K562 (cell line): ENCODE data around the gene TPCN1. TPM values are rescaled to one million over a fixed set of nuclear protein-coding genes. Genes with fewer than 3 reads are reported as not detected.
A peak's percentile ranks its signal among the peaks of the same experiment; 100 is the strongest.

Source experiments
- CHD1 ChIP-seq: fragments of 200-600 bp; sonication (generic); IDR thresholded peaks from one replicate; pipeline ENCODE4 v1.6.1; 2012; ENCODE audit warnings: mild to moderate bottlenecking, moderate library complexity, low read length, inconsistent platforms
- CTCF ChIP-seq, 3 experiments: IDR thresholded peaks in 2 of 3; conservative IDR thresholded peaks in 1 of 3; 2 replicates each; pipeline ENCODE4 v1.5.1; 2011 to 2012; ENCODE audit warnings: low read length in 3 of 3, mild to moderate bottlenecking in 3 of 3, control low read depth in 2 of 3, improper control_type of control experiment in 1 of 3, inconsistent platforms in 1 of 3, low read depth in 1 of 3, mixed read lengths in 1 of 3, moderate library complexity in 1 of 3; ENCODE audit not compliant: insufficient read depth in 2 of 3
- FOXK1 ChIP-seq: sonication (generic); formaldehyde crosslinking; IDR thresholded peaks from 2 replicates; pipeline ENCODE4 v1.8.0; 2022; ENCODE audit warnings: missing genetic modification reagents, mild to moderate bottlenecking, borderline replicate concordance
- GATAD2A ChIP-seq: fragments of 450-650 bp; IDR thresholded peaks from 2 replicates; pipeline ENCODE4 v1.6.1; 2017
- HBP1 ChIP-seq: fragments of 450-650 bp; formaldehyde crosslinking; IDR thresholded peaks from 2 replicates; pipeline ENCODE4 v1.4.0; 2022; ENCODE audit warnings: missing genetic modification characterization
- HMG20A ChIP-seq: fragments of 450-650 bp; formaldehyde crosslinking; conservative IDR thresholded peaks from 2 replicates; pipeline ENCODE4 v1.4.0; 2020; ENCODE audit warnings: mild to moderate bottlenecking, mixed read lengths
- ID3 ChIP-seq, 2 experiments: fragments of 250-450 bp in 1 of 2; fragments of 450-650 bp in 1 of 2; sonication (Bioruptor Pico) in 1 of 2; IDR thresholded peaks; 2 replicates each; pipeline versions ENCODE4 v1.6.1 to v1.8.0; 2016 to 2021; ENCODE audit warnings: mild to moderate bottlenecking in 2 of 2, moderate library complexity in 2 of 2, missing compliant biosample characterization in 1 of 2, missing genetic modification characterization in 1 of 2
- KHSRP ChIP-seq: fragments of 450-650 bp; IDR thresholded peaks from 2 replicates; pipeline ENCODE4 v1.6.1; 2017
- MEF2A ChIP-seq: IDR thresholded peaks from 2 replicates; pipeline ENCODE4 v1.6.1; 2011; ENCODE audit warnings: low read depth, mild to moderate bottlenecking, low read length, moderate library complexity; ENCODE audit not compliant: control insufficient read depth
- MEF2D ChIP-seq: conservative IDR thresholded peaks from 2 replicates; pipeline ENCODE4 v1.6.1; 2016; ENCODE audit warnings: low read depth, missing genetic modification characterization, missing compliant biosample characterization
- NRF1 ChIP-seq, 2 experiments: fragments of 450-650 bp; IDR thresholded peaks in 1 of 2; conservative IDR thresholded peaks in 1 of 2; 2 replicates each; pipeline ENCODE4 v1.6.1; 2014; ENCODE audit warnings: mild to moderate bottlenecking in 2 of 2
- SIN3A ChIP-seq, 2 experiments: fragments of 150-350 bp in 1 of 2; IDR thresholded peaks; 2 replicates each; pipeline ENCODE4 v1.6.1; 2011 to 2016; ENCODE audit warnings: borderline replicate concordance in 2 of 2, low read depth in 2 of 2, low read length in 2 of 2, mild to moderate bottlenecking in 2 of 2, moderate library complexity in 2 of 2; ENCODE audit not compliant: control insufficient read depth in 1 of 2
- SPI1 ChIP-seq: IDR thresholded peaks from 2 replicates; pipeline ENCODE4 v1.6.1; 2011; ENCODE audit warnings: low read depth, low read length, control low read depth, borderline replicate concordance
- ZKSCAN8 ChIP-seq: fragments of 200-800 bp; sonication (Bioruptor generic); IDR thresholded peaks from 2 replicates; pipeline ENCODE4 v1.6.1; 2016; ENCODE audit warnings: missing genetic modification characterization, missing compliant biosample characterization
- ZMIZ1 ChIP-seq, 2 experiments: fragments of 150-350 bp in 1 of 2; IDR thresholded peaks; 2 replicates each; pipeline ENCODE4 v1.6.1; 2012 to 2016; ENCODE audit warnings: low read depth in 2 of 2, low read length in 2 of 2, mild to moderate bottlenecking in 1 of 2, moderate library complexity in 1 of 2
- ZNF280B ChIP-seq: fragments of 250-450 bp; sonication (Bioruptor Pico); IDR thresholded peaks from 2 replicates; pipeline ENCODE4 v1.5.1; 2021; ENCODE audit warnings: mild to moderate bottlenecking
- polyA plus RNA-seq, 8 experiments: library from polyadenylated mRNA; depleted of rRNA in 4 of 8; stranded (reverse) in 5 of 8; unstranded in 3 of 8; fragments of >200 nt; fragmentation: Nextera tagmentation in 2 of 8; fragmentation: Illumina TruSeq in 1 of 8; extraction: Ambion mirVana in 2 of 8; extraction: Trizol in 1 of 8; gene quantifications; 2 replicates each; pipeline versions ENCODE4 v1.2.1 to v1.2.3, GENCODE V29; 2011 to 2014; ENCODE audit warnings: inconsistent platforms in 1 of 8, missing spikeins in 1 of 8
- total RNA-seq, 7 experiments: library from RNA; depleted of rRNA in 6 of 7; stranded (reverse); fragments of >200 nt in 6 of 7; fragmentation: Illumina TruSeq in 2 of 7; extraction: Trizol in 2 of 7; gene quantifications; 2 replicates each; pipeline versions ENCODE4 v1.2.1 to v1.2.3, GENCODE V29; 2011 to 2021; ENCODE audit warnings: low replicate concordance in 1 of 7

The TPCN1 gene
- total and polyA plus RNA-seq, 9 of the 15 experiments (the other 6 are each of a cell fraction or from before 2014, with no cell fraction given) = 0.80 to 23.8 (median 7.4) TPM

GRCh38 chr12:113334786-113335539 lies 113.7 kb downstream of the TPCN1 start, which contains the start of gene SLC8B1 (continued):
- TF ChIP-seq CTCF (IDR thresholded peaks at IDR 0.05 in 2 of 3, conservative IDR thresholded peaks at IDR 0.05 in 1 of 3; ENCODE audit: insufficient read depth in 2 of 3, low read depth in 1 of 3, low read length in 3 of 3) (no peak), ZMIZ1 (IDR thresholded peaks at IDR 0.05; ENCODE audit: low read depth in 2 of 2, low read length in 2 of 2) (0 out of 4 replicates have a peak, but pooled peaks of 1 of the 2 experiments have one; percentile 15), MEF2A (no peak), NRF1 (conservative IDR thresholded peaks at IDR 0.05 in 1 of 2, IDR thresholded peaks at IDR 0.05 in 1 of 2) (peak; percentile 66 to 67), KHSRP (no peak), SIN3A (IDR thresholded peaks at IDR 0.05; ENCODE audit: borderline replicate concordance in 2 of 2, control insufficient read depth in 1 of 2, low read depth in 2 of 2, low read length in 2 of 2) (peak in 1 of 2 experiments; percentile 63; a peak in 1 of 4 replicates), ID3 (CRISPR knock-in tag; IDR thresholded peaks at IDR 0.05) (no peak), ID3 (tag; IDR thresholded peaks at IDR 0.05) (peak; percentile 73; the same call in 1 of the 2 replicates), ZNF280B (CRISPR knock-in tag) (no peak), GATAD2A (no peak), MEF2D (tag) (no peak), HBP1 (CRISPR knock-in tag) (no peak), HMG20A (CRISPR knock-in tag) (no peak), SPI1 (no peak), FOXK1 (CRISPR knock-in tag) (0 out of 2 replicates have a peak, but pooled peaks have one; percentile 54), ZKSCAN8 (CRISPR knock-in tag) (peak; percentile 99), CHD1 (peak; percentile 24)
